Motor neuron (in vitro differentiated cells): ENCODE results near the gene TANGO2. TPM values are rescaled to one million over a fixed set of nuclear protein-coding genes. Genes with fewer than 3 reads are reported as not detected.
A peak's percentile ranks its signal among the peaks of the same experiment; 100 is the strongest.

Source experiments
- ATAC-seq, 8 experiments: fragments of 200-7000 bp; cut with Tn5 transposase; replicated peaks in 6 of 8; 2 replicates each; pipeline ENCODE4 v1.8.0; 2021; ENCODE audit warnings: mild to moderate bottlenecking in 8 of 8, moderate library complexity in 8 of 8
- H3K27ac ChIP-seq, 2 donors: fragments of 250-450 bp; sonication (Bioruptor Pico); 2 replicates each; pipeline ENCODE4 v1.9.0; 2021; ENCODE audit warnings: antibody characterized with exemption in 2 of 2, mild to moderate bottlenecking in 2 of 2, moderate library complexity in 1 of 2
- H3K4me1 ChIP-seq, 2 donors: fragments of 250-450 bp; sonication (Bioruptor Pico); replicated peaks in 1 of 2; 2 replicates each; pipeline ENCODE4 v1.6.1; 2021; ENCODE audit warnings: antibody characterized with exemption in 2 of 2, mild to moderate bottlenecking in 2 of 2, moderate library complexity in 1 of 2
- H3K4me3 ChIP-seq, 5 donors: fragments of 250-450 bp; sonication (Bioruptor Pico); 2 replicates each; pipeline ENCODE4 v1.9.0; 2021; ENCODE audit warnings: antibody characterized with exemption in 5 of 5, mild to moderate bottlenecking in 5 of 5, moderate library complexity in 4 of 5
- WGBS, 10 experiments: fragments of 450-650 bp; shearing (Covaris generic); methylation state at CpG; one replicate each; pipeline ENCODE4 v1.0.0; 2022; 5-methylcytosine and 5-hydroxymethylcytosine counted together
- in situ Hi-C, 9 experiments: fragments of 400-800 bp; cut with MboI; loops; one replicate each; pipeline ENCODE4 v1.15.0; 2021; ENCODE audit warnings: low sequenced_read_pairs in 9 of 9, low pct_unique_long_range_greater_than_20kb in 2 of 9; ENCODE audit not compliant: unreplicated experiment in 9 of 9
- total RNA-seq, 8 experiments: library from RNA; unstranded; fragments of 300-600 nt; gene quantifications; 2 replicates each; pipeline versions ENCODE4 v1.2.3 to v1.2.4, GENCODE V29; 2022

Gene TANGO2
- total RNA-seq, 8 experiments from 2014 or later = 5.4 to 36.3 (median 14.5) TPM

GRCh38 chr22:20102203-20102780 lies 81.4 kb downstream of the TANGO2 start:
- H3K27ac ChIP-seq = peak overlapping the region in 1 of 2 donors; percentile 16
- WGBS, 10 experiments = 59 to 100% (median 86%) methylated on average over 1 to 9 of the region's 12 CpGs; no CpG with 5 or more reads in 2 of the 10 experiments
- H3K4me1 ChIP-seq = no peaks in the 10 kb centered on the region
- ATAC-seq = no peak
- in situ Hi-C loops = no loop called here
- no peak overlapping the region for H3K4me3 ChIP-seq

- no peak overlapping the region for H3K4me3 ChIP-seq
- H3K4me1 ChIP-seq = no peaks in the 10 kb centered on the region
- WGBS, 10 experiments = 80 to 94% methylated on average over 3 to 6 of the region's 7 CpGs; no CpG with 5 or more reads in 8 of the 10 experiments
- in situ Hi-C loops = no loop called here
- ATAC-seq = no peak
- peak overlapping the region; percentile 5 to 9 for H3K27ac ChIP-seq
Observed at GRCh38 chr22:20105456-20106204, 84.7 kb downstream of the TANGO2 start.

GRCh38 chr22:20106205-20106848 lies 85.4 kb downstream of the TANGO2 start:
- Histone ChIP-seq H3K4me3 (no peak overlapping the region), H3K4me1 (no peaks in the 10 kb centered on the region), H3K27ac (peak overlapping the region; percentile 5 to 9)
- in situ Hi-C loops = no loop called here
- ATAC-seq = no peak
- 85 to 100% (median 91%) methylated on average over 1 to 10 of the region's 20 CpGs; no CpG with 5 or more reads in 4 of the 10 experiments for WGBS, 10 experiments

GRCh38 chr22:20106849-20107237 lies 85.9 kb downstream of the TANGO2 start:
- 87 to 100% methylated on average over 1 to 3 of the region's 10 CpGs; no CpG with 5 or more reads in 8 of the 10 experiments for WGBS, 10 experiments
- no peak for ATAC-seq
- Histone ChIP-seq H3K4me1 (no peaks in the 10 kb centered on the region), H3K27ac (peak overlapping the region in 1 of 2 donors; percentile 9), H3K4me3 (no peak overlapping the region)
- in situ Hi-C loops = no loop called here

- no peak for ATAC-seq
- 83 to 100% (median 100%) methylated on average over 1 to 4 of the region's 7 CpGs; no CpG with 5 or more reads in 5 of the 10 experiments for WGBS, 10 experiments
- no peaks in the 10 kb centered on the region for H3K4me1 ChIP-seq
- no peak overlapping the region for H3K27ac ChIP-seq
- H3K4me3 ChIP-seq = no peak overlapping the region
- in situ Hi-C loops = no loop called here
Observed at GRCh38 chr22:20107471-20107901, 86.6 kb downstream of the TANGO2 start.

GRCh38 chr22:20107951-20108756 lies 87.2 kb downstream of the TANGO2 start:
- in situ Hi-C loops = no loop called here
- Histone ChIP-seq H3K4me3 (no peak overlapping the region), H3K27ac (peak overlapping the region in 1 of 2 donors; percentile 37), H3K4me1 (no peaks in the 10 kb centered on the region)
- ATAC-seq = peak in 6 of 8 experiments; percentile 5 to 50 (median 16)
- 58 to 88% (median 81%) methylated on average over 3 to 6 of the region's 13 CpGs; no CpG with 5 or more reads in 6 of the 10 experiments for WGBS, 10 experiments

GRCh38 chr22:20108757-20109230 lies 87.9 kb downstream of the TANGO2 start:
- ATAC-seq = no peak
- 80 to 100% (median 87%) methylated on average over 1 to 3 of the region's 12 CpGs; no CpG with 5 or more reads in 7 of the 10 experiments for WGBS, 10 experiments
- H3K4me3 ChIP-seq = no peak overlapping the region
- in situ Hi-C loops = no loop called here
- H3K4me1 ChIP-seq = no peaks in the 10 kb centered on the region
- H3K27ac ChIP-seq = peak overlapping the region in 1 of 2 donors; percentile 54

GRCh38 chr22:20109411-20110358 lies 88.8 kb downstream of the TANGO2 start:
- WGBS, 10 experiments = 70 to 98% (median 85%) methylated on average over 1 to 9 of the region's 23 CpGs; no CpG with 5 or more reads in 6 of the 10 experiments
- H3K27ac ChIP-seq = peak overlapping the region; percentile 15 to 54
- peak in 6 of 8 experiments; percentile 4 to 21 (median 10) for ATAC-seq
- no peaks in the 10 kb centered on the region for H3K4me1 ChIP-seq
- in situ Hi-C loops = no loop called here
- no peak overlapping the region for H3K4me3 ChIP-seq

- ATAC-seq = peak in 1 of 8 experiments; percentile 3
- WGBS, 10 experiments = 80 to 100% (median 96%) methylated on average over 1 to 6 of the region's 9 CpGs
- no peaks in the 10 kb centered on the region for H3K4me1 ChIP-seq
- H3K4me3 ChIP-seq = no peak overlapping the region
- peak overlapping the region; percentile 7 to 52 for H3K27ac ChIP-seq
- in situ Hi-C loops = no loop called here
Observed at GRCh38 chr22:20110359-20110985, 89.6 kb downstream of the TANGO2 start.

GRCh38 chr22:20111045-20111688 lies 90.3 kb downstream of the TANGO2 start:
- in situ Hi-C loops = no loop called here
- Histone ChIP-seq H3K4me3 (no peak overlapping the region), H3K4me1 (peaks cover 5% of the 10 kb centered on the region in 2 donors), H3K27ac (peak overlapping the region; percentile 49 to 52)
- WGBS, 10 experiments = 40 to 100% (median 88%) methylated on average over 1 to 8 of the region's 14 CpGs; no CpG with 5 or more reads in 3 of the 10 experiments
- ATAC-seq = peak in 7 of 8 experiments; percentile 3 to 49 (median 21)
